H54 (cell line): Measurements from ENCODE around the gene PHRF1.

Experiments
- DNase-seq: peaks from one replicate; pipeline ENCODE4 v3.0.0; 2011; ENCODE audit warnings: low spot score, mixed read lengths; ENCODE audit not compliant: insufficient read length
- FAIRE-seq: peaks from 3 replicates; lab custom pipeline; 2011; peaks lifted over from hg19 to GRCh38; lab: Jason Lieb, UNC
- POLR2A ChIP-seq: IDR thresholded peaks from 2 replicates; pipeline ENCODE4 v1.6.1; 2011; ENCODE audit warnings: low read depth, mild to moderate bottlenecking, low read length

The PHRF1 gene

DNA sequence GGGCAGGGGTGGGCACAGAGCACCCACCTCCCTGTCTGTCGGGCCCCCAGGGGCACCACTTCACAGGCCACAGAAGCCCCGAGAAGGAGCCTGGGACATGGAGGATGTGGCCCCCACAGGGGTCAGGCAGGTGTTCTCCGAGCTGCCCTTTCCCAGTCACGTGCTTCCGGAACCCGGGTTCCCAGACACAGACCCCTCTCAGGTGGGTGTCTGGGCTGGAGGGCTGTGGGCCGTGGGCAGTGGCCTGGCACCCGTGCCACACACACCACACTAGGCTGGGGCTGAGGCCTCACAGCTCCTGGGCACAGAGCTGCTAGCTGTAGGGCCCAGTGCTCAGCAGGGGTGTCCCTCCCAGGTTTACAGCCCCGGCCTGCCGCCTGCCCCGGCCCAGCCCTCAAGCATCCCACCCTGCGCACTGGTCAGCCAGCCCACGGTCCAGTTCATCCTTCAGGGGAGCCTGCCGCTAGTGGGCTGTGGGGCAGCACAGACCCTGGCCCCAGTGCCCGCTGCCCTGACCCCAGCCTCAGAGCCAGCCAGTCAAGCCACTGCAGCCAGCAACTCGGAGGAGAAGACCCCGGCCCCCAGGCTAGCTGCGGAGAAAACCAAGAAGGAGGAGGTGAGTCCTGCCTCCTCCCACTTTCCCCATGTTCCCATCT lies 34.0 kb downstream of the PHRF1 start:
- no peak for TF ChIP-seq POLR2A
- FAIRE-seq: no peak

GRCh38 chr11:611001-611996 lies 35.0 kb downstream of the PHRF1 start:
- no peak for TF ChIP-seq POLR2A
- DNase-seq (no peak), FAIRE-seq (no peak)

More for the DNA sequence above, 34.0 kb downstream of the PHRF1 start:
- DNase-seq: no peak

DNA sequence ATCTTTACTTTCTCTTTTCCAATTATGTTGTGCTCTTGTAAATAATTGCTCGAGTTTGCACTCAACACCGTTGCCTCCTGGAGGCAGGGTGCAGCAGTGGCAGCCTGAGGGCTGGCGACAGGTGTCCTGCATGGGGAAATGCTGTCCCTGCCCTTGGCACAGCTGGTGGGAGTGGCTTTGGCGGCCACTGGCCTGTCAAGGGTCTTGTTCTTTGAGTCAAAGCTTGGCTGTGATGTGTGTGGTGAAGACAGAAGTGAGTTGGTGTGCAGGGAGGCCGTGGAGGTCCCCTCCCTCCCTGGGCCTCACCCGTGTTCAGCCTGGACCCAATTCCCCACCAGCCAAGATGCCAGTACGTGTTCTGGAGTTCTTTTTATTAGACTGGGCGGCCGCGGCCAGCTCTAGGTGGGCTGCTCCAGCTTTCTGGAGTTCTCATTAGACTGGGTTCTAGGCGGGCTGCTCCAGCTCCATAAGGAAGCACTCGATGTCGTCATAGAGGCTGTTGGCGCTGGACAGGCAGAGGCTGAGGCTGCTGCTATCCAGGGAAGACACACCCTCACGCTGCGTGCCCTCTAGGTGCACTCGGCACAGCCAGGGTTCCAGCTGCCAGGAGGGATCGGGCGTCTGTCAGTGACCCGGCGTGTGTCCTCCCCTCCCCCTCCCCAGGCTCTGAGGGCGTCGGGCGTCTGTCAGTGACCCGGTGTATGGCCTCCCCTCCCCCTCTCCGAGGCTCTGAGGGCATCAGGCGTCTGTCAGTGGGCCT lies 36.1 kb downstream of the PHRF1 start:
- FAIRE-seq (no peak), DNase-seq (no peak)
- no peak for TF ChIP-seq POLR2A

DNA sequence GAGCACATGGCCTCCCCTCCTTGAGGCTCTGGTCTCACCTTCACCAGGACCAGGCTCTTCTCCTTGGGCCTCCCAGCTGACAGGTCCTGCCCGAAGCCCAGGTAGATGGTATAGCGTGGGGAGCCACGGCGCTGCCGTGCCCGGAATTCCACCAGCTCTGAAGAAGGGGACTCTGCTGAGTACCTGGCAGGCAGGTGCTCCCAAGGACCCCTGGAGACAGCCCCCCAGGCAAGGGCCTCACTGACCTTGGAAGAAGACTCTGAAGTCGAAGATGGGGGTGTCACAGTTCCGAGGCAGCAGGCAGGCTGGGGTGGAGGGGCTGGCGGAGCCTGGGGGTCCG lies 36.7 kb downstream of the PHRF1 start:
- FAIRE-seq (no peak), DNase-seq (no peak)
- TF ChIP-seq POLR2A: no peak

GRCh38 chr11:613369-613968 lies 37.2 kb downstream of the PHRF1 start:
- DNase-seq: no peak
- TF ChIP-seq POLR2A: no peak
- no peak for FAIRE-seq

DNA sequence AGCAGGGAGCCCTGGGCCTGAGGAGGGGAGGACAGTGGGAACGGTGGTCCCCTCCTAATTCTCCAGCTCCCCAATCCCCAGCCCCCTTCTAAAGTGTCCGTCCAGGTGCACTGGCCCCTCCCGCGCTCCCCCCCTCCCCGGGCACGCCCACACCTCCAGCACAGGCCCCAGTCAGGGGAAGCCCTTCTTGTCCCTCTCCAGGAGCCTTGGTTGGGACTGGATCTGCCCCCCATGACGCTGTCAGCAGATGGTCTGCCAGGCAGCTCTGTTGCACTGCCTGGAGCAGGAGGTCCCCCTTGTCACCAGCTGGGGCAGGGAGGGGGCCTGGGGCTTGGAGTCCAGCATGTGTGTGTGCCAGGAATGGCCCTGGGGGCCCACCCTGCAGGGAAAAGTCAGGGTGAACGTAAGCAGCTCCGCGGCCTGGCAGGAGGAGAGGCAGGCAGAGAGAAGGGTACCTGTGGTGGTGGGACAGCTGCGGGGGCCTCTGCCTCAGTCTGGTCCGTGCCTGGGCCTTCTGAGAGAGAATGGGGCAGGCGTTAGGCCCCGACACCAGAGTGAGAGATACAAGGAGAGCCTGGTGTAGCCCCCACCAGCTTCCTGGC lies 37.9 kb downstream of the PHRF1 start:
- FAIRE-seq: no peak
- DNase-seq: no peak
- no peak for TF ChIP-seq POLR2A

DNA sequence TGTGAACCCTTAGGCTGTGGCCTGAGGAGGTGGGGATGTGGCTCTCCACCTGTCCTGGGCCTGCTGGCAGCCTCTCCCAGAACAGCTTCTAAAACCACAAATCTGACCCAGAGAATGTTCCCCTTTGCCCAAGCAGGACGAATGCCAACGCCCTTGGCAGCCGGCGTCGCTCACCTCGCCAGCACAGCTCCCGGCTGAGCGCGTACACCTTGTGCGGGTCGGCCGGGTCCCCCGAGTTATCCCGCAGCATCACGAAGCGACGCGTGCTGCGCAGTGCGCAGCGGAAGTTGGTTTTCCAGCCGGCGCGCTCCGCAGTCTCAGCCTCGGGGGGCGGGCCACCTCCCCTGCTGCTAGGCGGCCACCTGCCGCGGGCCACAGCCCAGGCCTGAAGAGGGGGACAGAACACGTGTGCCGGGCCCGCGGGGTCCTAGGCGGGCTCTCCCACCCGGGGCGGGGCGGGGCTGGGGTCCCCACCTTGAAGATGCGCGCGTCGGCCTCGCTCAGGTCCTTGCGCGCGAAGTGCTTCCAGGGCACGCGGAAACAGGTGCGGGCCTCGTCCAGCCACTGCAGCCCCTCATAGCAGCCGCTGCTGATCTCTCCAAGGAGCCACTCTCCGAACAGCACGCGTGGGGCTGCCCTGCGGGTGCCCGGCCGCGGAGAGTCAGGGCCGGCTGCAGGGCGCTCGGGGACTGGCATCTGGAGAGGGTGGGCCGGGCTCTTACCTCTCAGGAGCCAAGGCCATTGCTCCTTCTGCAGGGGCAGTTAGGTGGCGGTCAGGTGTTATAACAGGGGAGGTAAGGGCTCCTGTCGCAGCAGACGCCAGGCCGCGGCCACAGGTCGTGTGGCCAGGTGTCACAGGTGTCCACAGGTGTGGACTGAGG lies 38.6 kb downstream of the PHRF1 start:
- TF ChIP-seq POLR2A: no peak
- FAIRE-seq (no peak), DNase-seq (no peak)

- FAIRE-seq (no peak), DNase-seq (peak; percentile 97)
- peak; percentile 49 for TF ChIP-seq POLR2A
Measured at GRCh38 chr11:615504-616319, 39.4 kb downstream of the PHRF1 start, which contains the start of gene IRF7. Gene IRF7 (minus strand): TSS chr11:615950. CDS start chr11:615364, 586 bp downstream.

DNA sequence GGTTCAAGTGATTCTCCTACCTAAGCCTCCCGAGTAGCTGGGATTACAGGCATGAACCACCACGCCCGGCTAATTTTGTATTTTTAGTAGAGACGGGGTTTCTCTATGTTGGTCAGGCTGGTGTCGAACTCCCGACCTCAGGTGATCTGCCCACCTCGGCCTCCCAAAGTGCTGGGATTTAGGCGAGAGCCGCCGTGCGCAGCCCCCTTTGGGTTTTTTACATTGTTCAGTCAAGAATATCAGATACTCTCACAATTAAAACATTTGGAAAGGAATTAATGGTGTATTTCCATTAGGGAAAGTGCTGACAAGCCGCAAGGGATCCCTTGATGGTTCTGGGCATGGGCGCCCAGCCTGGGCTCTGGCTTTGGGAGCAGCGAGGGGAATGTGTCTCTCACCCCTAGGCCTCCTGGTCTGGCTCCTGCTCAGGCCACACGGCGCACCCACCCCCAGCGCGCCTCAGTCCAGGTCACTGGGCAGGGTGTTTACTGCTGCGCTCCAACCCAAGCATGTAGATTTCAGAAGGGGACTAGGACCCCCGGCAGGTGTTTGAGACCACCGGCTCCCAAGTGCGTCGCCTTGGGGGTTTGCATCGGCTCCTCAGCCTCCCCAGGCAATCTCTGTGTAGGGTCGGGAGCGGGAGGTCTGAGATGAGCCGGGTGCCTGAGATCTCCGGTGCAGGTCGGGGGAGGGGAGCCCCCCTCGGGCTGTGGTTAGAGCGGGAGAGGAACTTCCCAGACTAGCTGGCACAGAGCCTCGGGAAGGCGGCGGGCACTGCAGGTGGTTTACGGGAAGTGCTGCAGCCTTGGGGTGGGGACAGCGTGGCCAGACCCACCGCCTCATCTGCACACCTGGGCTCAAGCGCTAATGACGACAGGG lies 40.3 kb downstream of the PHRF1 start:
- DNase-seq (no peak), FAIRE-seq (no peak)
- no peak for TF ChIP-seq POLR2A

DNA sequence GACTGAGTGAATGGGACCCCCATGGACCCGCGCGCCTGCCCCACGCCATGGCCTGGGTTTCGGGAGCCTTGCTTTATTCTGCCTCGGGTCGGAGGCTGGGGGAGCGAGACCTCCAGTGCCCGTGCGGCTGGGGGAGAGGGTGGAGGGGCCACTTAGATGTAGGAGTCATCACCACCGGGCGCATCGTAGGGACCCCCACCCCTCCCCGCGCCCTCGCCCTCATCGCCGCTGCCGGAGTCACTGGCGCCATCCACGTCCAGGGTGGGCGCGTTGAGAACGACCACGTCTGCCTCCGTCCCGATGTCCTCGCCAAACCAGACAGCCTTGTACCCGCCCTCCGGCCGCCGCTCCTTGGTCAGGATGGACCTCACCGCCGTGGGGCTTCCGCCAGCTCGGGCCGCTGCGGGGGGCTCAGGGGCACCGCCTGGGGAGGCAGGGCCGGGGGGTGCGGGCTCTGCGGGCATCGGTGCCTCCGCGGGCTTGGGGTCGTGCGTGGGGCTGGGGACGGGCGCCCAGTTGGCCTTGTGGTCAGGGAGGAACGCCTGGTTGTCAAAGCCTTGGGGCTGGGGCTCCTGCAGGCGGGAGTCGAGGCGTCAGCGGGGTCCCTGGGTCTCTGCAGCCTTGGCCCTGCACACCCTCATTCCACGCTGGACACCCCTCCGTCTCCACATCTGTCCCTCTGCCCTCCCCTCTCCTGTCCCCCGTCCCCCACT lies 41.1 kb downstream of the PHRF1 start:
- DNase-seq (no peak), FAIRE-seq (no peak)
- no peak for TF ChIP-seq POLR2A
